HCT116 (cell line): Measurements from ENCODE around the gene NKX1-1. TPM values are rescaled to one million over a fixed set of nuclear protein-coding genes. Genes with fewer than 3 reads are reported as not detected.
"Not testable (repeated sequence)": the region's sequence is repeated elsewhere in the genome, so short reads cannot be mapped to it uniquely, and the experiment has no call there.

ENCODE experiments used
- ATAC-seq: fragments of 200-7000 bp; cut with Tn5 transposase; 2 replicates; pipeline ENCODE4 v1.9.1; 2020; ENCODE audit warnings: mild to moderate bottlenecking, moderate library complexity
- BruUV-seq: library from RNA; stranded (reverse); fragments of 400-500 nt; replicated peaks from 2 replicates; lab custom pipeline; 2021; lab: Mats Ljungman, UMichigan
- CTCF ChIA-PET: fragments of 300-600 bp; sonication (Branson Sonifier 250); formaldehyde crosslinking; loops from one replicate; lab custom pipeline; 2021; ENCODE audit warnings: antibody characterized with exemption; lab: Charles Lee
- POLR2A ChIA-PET: fragments of 300-600, 350-600 bp; sonication (Branson Sonifier 250); formaldehyde crosslinking; loops from one replicate; lab custom pipeline; 2021; ENCODE audit warnings: antibody characterized with exemption; lab: Charles Lee
- RAD21 ChIA-PET, 2 experiments: fragments of 300-600 bp; sonication (Branson Sonifier 250); formaldehyde crosslinking; loops; one replicate each; lab custom pipeline; 2023; ENCODE audit warnings: low total read pairs in 2 of 2; ENCODE audit not compliant: uncharacterized antibody in 2 of 2, unreplicated experiment in 2 of 2, low non-redundant PET in 1 of 2; lab: Charles Lee
- DNase-seq: peaks from one replicate; pipeline ENCODE4 v3.0.0-alpha.2; 2010; ENCODE audit warnings: low read depth, low spot score
- H2AFZ ChIP-seq: fragments of 200-600 bp; shearing (Covaris generic), sonication (generic); 2 replicates; pipeline ENCODE4 v1.6.1; 2017; ENCODE audit warnings: low read depth, mixed run types, mixed read lengths, antibody characterized with exemption, low read length; ENCODE audit not compliant: poor library complexity, severe bottlenecking
- H3K27ac ChIP-seq: 2 replicates; pipeline ENCODE4 v1.5.1; 2012; ENCODE audit warnings: low read depth, low read length
- H3K27me3 ChIP-seq: fragments of 200-600 bp; sonication (generic); 2 replicates; pipeline ENCODE4 v1.6.1; 2016; ENCODE audit warnings: mixed run types, low read length, mixed read lengths; ENCODE audit not compliant: insufficient read depth
- H3K36me3 ChIP-seq, 2 experiments: fragments of 200-500 bp in 1 of 2; fragments of 200-600 bp in 1 of 2; sonication (Bioruptor generic) in 1 of 2; sonication (generic) in 1 of 2; 2 replicates each; pipeline versions ENCODE4 v1.5.1 to v1.6.1; 2014 to 2016; ENCODE audit warnings: low read length in 2 of 2, inconsistent platforms in 1 of 2, mixed read lengths in 1 of 2, mixed run types in 1 of 2; ENCODE audit not compliant: insufficient read depth in 2 of 2, control insufficient read depth in 1 of 2
- H3K4me1 ChIP-seq, 2 experiments: fragments of 200-600 bp in 1 of 2; sonication (generic) in 1 of 2; 2 replicates each; pipeline versions ENCODE4 v1.5.1 to v1.6.1; 2012 to 2017; ENCODE audit warnings: low read length in 2 of 2, inconsistent platforms in 1 of 2, mild to moderate bottlenecking in 1 of 2, mixed read lengths in 1 of 2, mixed run types in 1 of 2, moderate library complexity in 1 of 2; ENCODE audit not compliant: insufficient read depth in 2 of 2, control insufficient read depth in 1 of 2
- H3K4me2 ChIP-seq: fragments of 200-600 bp; sonication (generic); 2 replicates; pipeline ENCODE4 v1.6.1; 2017; ENCODE audit warnings: mixed run types, low read length, mixed read lengths
- H3K4me3 ChIP-seq, 2 experiments: fragments of 200-600 bp in 1 of 2; sonication (generic) in 1 of 2; replicated peaks in 1 of 2; 2 replicates each; pipeline ENCODE4 v1.5.1; 2011 to 2016; ENCODE audit warnings: low read length in 2 of 2, control low read depth in 1 of 2, low read depth in 1 of 2, mild to moderate bottlenecking in 1 of 2, mixed read lengths in 1 of 2, mixed run types in 1 of 2
- H3K79me2 ChIP-seq: fragments of 200-600 bp; sonication (generic); 2 replicates; pipeline ENCODE4 v1.6.1; 2017; ENCODE audit warnings: mild to moderate bottlenecking, mixed run types, low read length, moderate library complexity, mixed read lengths; ENCODE audit not compliant: insufficient read depth
- H3K9ac ChIP-seq: fragments of 200-600 bp; sonication (generic); 2 replicates; pipeline ENCODE4 v1.6.1; 2016; ENCODE audit warnings: low read length, mixed read lengths
- H3K9me2 ChIP-seq: fragments of 200-600 bp; sonication (generic), shearing (Covaris generic); 2 replicates; pipeline ENCODE4 v1.6.1; 2017; ENCODE audit warnings: mixed run types, mild to moderate bottlenecking, moderate library complexity; ENCODE audit not compliant: insufficient read depth
- H3K9me3 ChIP-seq, 2 experiments: fragments of 200-500 bp in 1 of 2; fragments of 200-600 bp in 1 of 2; sonication (Bioruptor generic) in 1 of 2; sonication (generic) in 1 of 2; 2 replicates each; pipeline ENCODE4 v1.6.1; 2014 to 2017; ENCODE audit warnings: low read length in 2 of 2, mixed read lengths in 2 of 2, inconsistent platforms in 1 of 2, low read depth in 1 of 2, mild to moderate bottlenecking in 1 of 2, mixed run types in 1 of 2, moderate library complexity in 1 of 2; ENCODE audit not compliant: control insufficient read depth in 1 of 2, insufficient read depth in 1 of 2
- H4K20me1 ChIP-seq: fragments of 200-600 bp; sonication (generic), shearing (Covaris generic); 2 replicates; pipeline ENCODE4 v1.6.1; 2017; ENCODE audit warnings: mixed run types, mild to moderate bottlenecking, moderate library complexity; ENCODE audit not compliant: insufficient read depth
- ATF3 ChIP-seq: IDR thresholded peaks from 2 replicates; pipeline ENCODE4 v1.6.1; 2012
- CEBPB ChIP-seq: IDR thresholded peaks from 2 replicates; pipeline ENCODE4 v1.6.1; 2012; ENCODE audit warnings: low read depth
- EGR1 ChIP-seq: IDR thresholded peaks from 2 replicates; pipeline ENCODE4 v1.6.1; 2012; ENCODE audit warnings: low read depth
- EZH2 ChIP-seq: fragments of 200-600 bp; sonication (generic); IDR thresholded peaks from 2 replicates; pipeline ENCODE4 v1.6.1; 2017; ENCODE audit warnings: antibody characterized with exemption, mixed run types
- JUND ChIP-seq: IDR thresholded peaks from 2 replicates; pipeline ENCODE4 v1.6.1; 2012
- MAX ChIP-seq: IDR thresholded peaks from 2 replicates; pipeline ENCODE4 v1.6.1; 2012
- POLR2A ChIP-seq: IDR thresholded peaks from 2 replicates; pipeline ENCODE4 v1.7.0; 2011; ENCODE audit warnings: borderline replicate concordance; ENCODE audit not compliant: insufficient read depth, insufficient read length; ENCODE audit errors: extremely low read depth
- POLR2AphosphoS5 ChIP-seq: IDR thresholded peaks from 2 replicates; pipeline ENCODE4 v1.6.1; 2011; ENCODE audit warnings: mild to moderate bottlenecking, low read depth, low read length, moderate library complexity
- RAD21 ChIP-seq: IDR thresholded peaks from 2 replicates; pipeline ENCODE4 v1.6.1; 2012; ENCODE audit warnings: low read depth, mild to moderate bottlenecking
- REST ChIP-seq: IDR thresholded peaks from 2 replicates; pipeline ENCODE4 v1.6.1; 2012; ENCODE audit warnings: low read depth
- YY1 ChIP-seq: IDR thresholded peaks from 2 replicates; pipeline ENCODE4 v1.6.1; 2011; ENCODE audit warnings: low read length, low read depth, moderate library complexity, mild to moderate bottlenecking; ENCODE audit not compliant: insufficient replicate concordance; ENCODE audit errors: extremely low read depth
- ZBTB33 ChIP-seq: IDR thresholded peaks from 2 replicates; pipeline ENCODE4 v1.6.1; 2011; ENCODE audit warnings: mild to moderate bottlenecking, low read length, moderate library complexity; ENCODE audit not compliant: insufficient replicate concordance; ENCODE audit errors: extremely low read depth
- ZFX ChIP-seq: fragments of 450-650 bp; IDR thresholded peaks from 2 replicates; pipeline ENCODE4 v1.6.1; 2017
- ZNF274 ChIP-seq: fragments of 200-500 bp; sonication (Bioruptor generic); IDR thresholded peaks from 2 replicates; pipeline ENCODE4 v1.6.1; 2014; ENCODE audit warnings: mild to moderate bottlenecking, low read depth, low read length, inconsistent platforms
- intact Hi-C: fragments of 100-400 bp; cut with micrococcal nuclease; formaldehyde crosslinking; loops from 2 replicates; pipeline ENCODE4 v1.10.0; 2022
- total RNA-seq: library from RNA; stranded (reverse); gene quantifications from one replicate; pipeline ENCODE4 v1.2.1, GENCODE V29; 2021; ENCODE audit not compliant: unreplicated experiment

Gene NKX1-1
- total RNA-seq, 1 experiment from 2014 or later, result not detected

- Histone ChIP-seq H3K79me2 (no peaks in the 10 kb centered on the region), H3K27ac (no peak overlapping the region), H3K4me1 (no peaks in the 10 kb centered on the region), H3K9me2 (no peaks in the 10 kb centered on the region), H4K20me1 (no peaks in the 10 kb centered on the region), H3K4me2 (no peak overlapping the region), H3K4me3 (no peak overlapping the region), H3K27me3 (no peaks in the 10 kb centered on the region), H3K36me3 (no peaks in the 10 kb centered on the region), H3K9me3 (peaks cover 4 to 12% of the 10 kb centered on the region in 2 experiments; a peak in 3 of 4 replicates), H3K9ac (no peak overlapping the region), H2AFZ (no peak overlapping the region)
- no peak for ATAC-seq
- intact Hi-C loops, result no loop called here
- CTCF ChIA-PET, result no interaction called here
- RAD21 ChIA-PET, result no interaction called here
- POLR2A ChIA-PET, result no interaction called here
- no TSS peak for BruUV-seq
- TF ChIP-seq RAD21, result no peak
- TF ChIP-seq POLR2AphosphoS5, result no peak
- no peak for TF ChIP-seq ZBTB33
- TF ChIP-seq ZFX, result no peak
- no peak for TF ChIP-seq MAX
- no peak for TF ChIP-seq YY1
- no peak for TF ChIP-seq EZH2
- no peak for TF ChIP-seq POLR2A
- no peak for TF ChIP-seq ATF3
- TF ChIP-seq JUND, result no peak
- TF ChIP-seq EGR1, result no peak
- TF ChIP-seq REST, result no peak
- TF ChIP-seq ZNF274, result no peak
- no peak for TF ChIP-seq CEBPB
- DNase-seq, result no peak
Observed at GRCh38 chr4:1395941-1396805, 10.1 kb downstream of the NKX1-1 start.

GRCh38 chr4:1395389-1395820 lies 10.8 kb downstream of the NKX1-1 start:
- H3K9ac ChIP-seq, CTCF ChIA-PET, DNase-seq, RAD21 ChIA-PET, intact Hi-C loops, H2AFZ ChIP-seq, H3K79me2 ChIP-seq, H3K27ac ChIP-seq, H4K20me1 ChIP-seq, BruUV-seq, ATAC-seq, H3K9me2 ChIP-seq, POLR2A ChIA-PET, H3K4me1 ChIP-seq, H3K36me3 ChIP-seq, H3K4me3 ChIP-seq, H3K4me2 ChIP-seq, H3K27me3 ChIP-seq: not testable (repeated sequence)
- peaks cover 6 to 12% of the 10 kb centered on the region in 2 experiments; a peak in 3 of 4 replicates for H3K9me3 ChIP-seq
